ENCODE results near the gene NEK6.

The NEK6 gene

DNA sequence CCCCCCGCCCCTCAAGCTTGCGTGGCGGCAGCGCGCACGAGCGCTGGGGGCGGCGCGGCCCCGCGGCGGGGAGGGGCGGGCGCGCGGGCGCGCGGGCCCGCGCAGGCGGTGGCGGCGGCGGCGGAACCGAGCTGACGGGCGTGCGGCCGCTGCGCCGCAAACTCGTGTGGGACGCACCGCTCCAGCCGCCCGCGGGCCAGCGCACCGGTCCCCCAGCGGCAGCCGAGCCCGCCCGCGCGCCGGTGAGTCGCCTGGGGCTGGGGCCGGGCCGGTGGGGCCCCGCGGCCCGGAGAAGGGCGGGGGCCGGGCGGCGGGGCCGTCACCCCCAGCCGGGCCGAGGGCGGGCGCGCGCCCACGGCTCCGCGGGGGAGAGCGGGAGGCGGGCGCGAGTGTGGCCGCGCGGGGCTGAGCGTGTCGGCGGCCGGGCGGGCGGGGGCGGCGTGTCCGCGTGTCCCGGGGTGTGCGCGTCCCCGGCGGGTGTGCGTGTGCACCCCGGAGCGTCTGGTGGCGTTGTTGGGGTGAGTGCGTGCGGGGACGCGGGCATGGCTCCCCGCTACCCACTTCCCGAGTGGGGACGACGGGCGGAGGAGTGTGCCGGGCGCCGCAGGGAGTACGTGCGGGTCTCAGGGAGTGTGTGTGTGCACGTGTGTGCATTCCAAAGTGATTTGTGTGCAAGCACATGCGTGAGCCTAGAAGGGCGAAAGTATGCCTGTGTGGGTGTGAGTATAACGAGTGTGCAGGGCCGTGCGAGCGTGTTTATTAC lies at the start of gene NEK6:
Gene NEK6 (plus strand): TSS at position 106 of the 763 bp plus-strand sequence. CDS start 44,016 bp downstream, outside the sequence.
- peak; percentile 15 to 30 for DNase-seq (ENCODE audit: low read depth in 2 of 2)

DNA sequence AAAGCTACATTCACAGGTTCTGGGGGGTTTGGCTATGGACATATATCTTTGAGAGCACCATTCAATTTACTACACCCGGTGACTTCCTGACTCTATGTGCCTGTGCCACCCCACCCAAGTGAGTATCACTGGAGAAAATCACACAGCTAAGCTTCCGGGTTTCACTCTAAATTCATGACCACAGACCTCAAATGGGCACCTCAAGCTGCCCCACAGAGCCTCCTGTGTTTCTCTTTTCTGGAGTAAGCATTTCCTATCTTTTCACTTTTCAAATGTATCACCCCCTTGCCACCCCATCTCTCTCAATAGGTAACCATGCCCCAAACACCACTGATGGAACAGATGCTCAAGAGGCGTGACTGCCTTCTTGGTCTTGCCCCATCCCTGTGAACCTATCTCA lies 49.2 kb upstream of the NEK6 start:
- no peak for DNase-seq (ENCODE audit: low read depth in 2 of 2)

DNA sequence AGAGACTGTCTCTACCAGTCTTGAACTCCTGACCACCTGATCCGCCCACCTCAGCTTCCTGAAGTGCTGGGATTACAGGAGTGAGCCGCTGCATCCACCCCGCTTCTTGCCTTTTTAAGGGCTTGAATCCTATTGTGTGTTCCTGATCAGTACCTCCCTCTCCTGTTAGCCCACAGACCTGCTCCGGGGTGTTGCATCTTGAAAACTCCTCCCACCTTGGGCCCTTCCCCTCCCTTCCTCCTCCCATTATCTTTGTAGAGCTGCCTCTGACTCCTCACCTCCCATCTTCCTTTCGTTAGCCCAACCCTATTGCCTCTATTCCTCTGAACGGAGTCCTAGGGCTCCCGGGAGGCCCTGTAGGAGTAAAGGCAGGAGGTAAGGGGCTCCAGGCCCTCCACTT lies 48.5 kb upstream of the NEK6 start:
- no peak for DNase-seq (ENCODE audit: low read depth in 2 of 2)

DNA sequence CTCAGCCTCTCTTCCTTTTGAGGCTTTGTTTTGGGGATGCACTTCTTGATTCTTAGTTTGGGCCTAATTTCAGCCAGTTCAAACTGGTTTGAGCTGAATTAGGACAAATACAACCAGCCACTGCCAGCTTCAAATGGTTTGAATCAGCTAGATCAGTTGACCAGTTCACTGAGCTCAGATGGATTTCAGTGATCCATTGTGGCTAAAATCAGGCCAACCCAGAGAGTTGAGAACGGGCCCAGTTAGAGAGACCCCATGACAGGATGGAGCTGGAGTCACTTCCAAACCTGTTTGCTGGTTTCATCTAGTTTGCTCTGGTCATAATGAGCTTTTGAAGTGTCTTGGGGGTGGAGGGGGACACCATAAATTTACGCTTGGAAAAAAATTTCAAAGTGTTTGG lies 48.0 kb upstream of the NEK6 start:
- DNase-seq (ENCODE audit: low read depth in 2 of 2), result no peak

DNA sequence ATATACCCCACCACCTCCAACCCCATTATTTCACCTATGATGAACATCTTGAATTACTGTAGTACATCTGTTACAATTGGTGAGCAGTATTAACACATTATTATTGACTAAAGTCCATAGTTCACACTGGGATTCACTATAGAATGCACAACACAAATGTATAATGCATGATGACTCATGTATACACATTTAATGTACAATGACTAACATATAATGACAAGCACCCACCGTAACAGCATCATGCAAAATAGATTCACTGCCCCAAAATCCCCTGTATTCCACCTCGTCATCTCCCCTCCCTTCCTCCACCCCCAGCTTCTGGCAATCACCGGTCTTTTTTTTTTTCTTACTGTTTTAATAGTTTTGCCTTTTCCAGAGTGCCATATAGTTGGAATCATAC lies 47.1 kb upstream of the NEK6 start:
- peak in 1 of 2 donors; percentile 18 for DNase-seq (ENCODE audit: low read depth in 2 of 2)

DNA sequence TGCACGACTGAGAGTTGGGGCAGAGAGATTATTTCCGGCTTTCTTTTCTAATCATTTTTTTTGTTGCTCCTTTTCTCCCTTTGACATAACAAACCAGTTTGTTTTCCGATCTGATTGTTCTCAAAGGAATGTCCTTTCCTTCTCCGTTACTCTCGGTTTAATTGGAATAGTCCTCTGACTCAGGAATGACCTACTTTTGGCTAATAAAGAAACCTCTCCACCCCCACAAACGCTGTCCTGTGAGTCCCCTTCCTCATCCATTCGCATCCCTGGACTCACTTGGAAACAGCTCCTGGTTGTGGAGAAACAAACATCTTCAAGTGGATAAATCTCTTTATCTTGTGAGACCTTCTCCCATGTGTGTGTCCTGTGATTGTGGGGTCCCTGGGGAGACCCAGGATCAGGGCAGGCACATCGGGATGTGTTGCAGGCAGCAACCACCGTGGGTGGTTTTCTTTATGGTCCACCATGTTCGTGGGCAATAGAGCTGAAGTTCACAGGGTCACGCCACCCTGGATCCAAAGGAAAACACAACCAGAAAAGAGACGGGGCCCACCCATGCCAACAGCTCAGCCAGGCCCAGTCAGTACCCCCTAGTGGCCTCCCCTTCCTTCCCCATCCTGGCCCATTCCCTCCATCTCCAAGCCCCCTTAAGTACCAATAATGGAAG lies 45.2 kb upstream of the NEK6 start:
- DNase-seq (ENCODE audit: low read depth in 2 of 2), result no peak

DNA sequence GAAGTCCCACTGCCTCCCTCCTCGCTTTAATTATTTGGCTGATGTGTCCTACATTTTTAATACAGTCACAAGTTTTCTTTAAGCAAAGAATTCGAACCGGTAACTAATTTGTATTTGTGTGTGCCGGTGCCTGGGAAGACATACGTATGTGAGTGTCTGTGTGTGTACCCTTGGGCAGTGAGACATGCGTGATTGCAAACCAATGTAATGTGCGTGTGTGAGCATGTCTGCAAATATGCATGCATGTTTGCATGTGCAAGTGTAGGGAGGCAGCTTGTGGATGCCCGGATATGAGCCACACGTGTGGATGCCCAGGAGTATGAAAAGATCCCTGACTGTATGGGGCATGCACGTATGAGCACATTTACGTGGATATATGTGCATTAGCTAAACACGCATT lies 44.4 kb upstream of the NEK6 start:
- no peak for DNase-seq (ENCODE audit: low read depth in 2 of 2)

DNA sequence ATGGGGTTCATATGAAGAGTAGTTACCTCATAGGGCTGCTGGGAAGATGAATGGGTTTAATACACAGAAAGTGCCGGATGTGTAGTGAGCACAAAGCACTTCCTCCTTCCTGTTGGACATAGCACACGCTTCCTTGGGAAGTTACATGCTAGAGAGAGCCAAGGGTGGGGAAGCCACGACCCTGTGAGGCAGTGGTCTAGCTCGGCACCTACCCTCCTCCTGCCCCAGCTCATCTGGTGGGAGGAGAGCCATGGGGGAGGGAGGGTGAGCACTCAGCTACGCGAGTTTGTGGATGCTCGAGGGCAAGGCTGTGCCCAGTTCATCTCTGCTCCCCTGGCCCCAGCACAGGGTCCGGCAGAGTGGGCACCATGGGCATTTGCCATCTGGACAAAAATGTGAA lies 43.6 kb upstream of the NEK6 start:
- DNase-seq (ENCODE audit: low read depth in 2 of 2), result no peak

DNA sequence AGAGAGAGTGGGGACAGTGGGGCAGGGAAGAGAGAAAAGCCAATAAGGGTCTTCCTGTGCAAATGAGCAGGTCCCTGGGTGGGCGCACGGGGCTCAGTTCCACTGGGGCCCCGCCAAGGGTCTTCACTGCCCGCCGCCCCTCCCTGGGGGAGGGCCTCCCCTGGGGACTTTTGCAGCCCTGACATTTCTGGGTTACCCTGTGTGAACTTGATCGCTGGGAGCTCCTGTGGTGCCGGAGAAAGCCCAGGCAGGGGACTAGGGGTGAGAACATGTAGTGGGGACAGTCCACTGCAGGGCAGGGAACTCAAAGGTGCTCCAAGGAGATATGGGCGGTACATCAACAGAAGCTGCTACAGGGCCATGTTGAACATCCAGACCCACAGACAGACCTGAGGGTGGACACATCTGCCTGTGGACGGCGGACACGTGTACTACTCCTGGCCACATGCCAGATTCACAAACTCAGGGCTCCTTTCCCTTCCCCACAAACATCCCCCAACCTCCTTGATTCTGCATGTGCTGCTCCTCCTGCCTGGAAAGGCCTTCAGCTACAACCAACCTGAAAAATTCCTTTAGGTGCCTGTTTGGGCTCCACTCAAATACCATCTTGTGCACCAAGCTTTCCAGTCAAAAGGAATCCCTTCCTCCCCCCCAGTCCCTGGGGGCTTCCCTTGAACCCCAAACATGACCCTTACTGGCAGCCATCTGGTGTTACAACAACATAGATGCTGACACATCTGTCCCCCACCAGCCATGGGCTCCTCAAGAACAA lies 43.0 kb upstream of the NEK6 start:
- no peak for DNase-seq (ENCODE audit: low read depth in 2 of 2)

DNA sequence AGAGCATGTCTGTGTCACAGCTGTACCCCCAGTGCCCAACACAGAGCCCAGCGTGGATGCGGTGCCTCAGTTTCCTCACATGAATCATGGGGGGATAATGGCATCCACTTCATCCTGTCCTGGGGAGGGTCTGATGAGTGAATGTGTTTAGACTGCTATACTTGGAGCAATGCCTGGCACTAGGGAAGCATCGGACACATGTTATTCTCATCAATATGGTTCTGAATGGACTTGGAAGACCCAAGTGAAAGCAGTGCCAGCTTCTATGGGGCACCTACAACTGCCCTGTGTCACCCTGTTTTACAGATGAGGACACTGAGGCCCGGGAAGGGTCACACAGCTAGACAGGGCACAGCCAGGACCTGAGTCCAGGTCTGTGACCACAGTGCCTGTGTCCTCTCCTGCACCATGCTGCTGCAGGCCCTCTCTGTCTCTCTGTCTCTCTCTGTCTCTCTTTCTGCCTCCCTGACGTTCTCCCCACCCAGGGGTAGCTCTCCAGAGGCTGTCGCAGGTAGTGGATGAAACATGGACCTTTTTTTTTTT lies 42.3 kb upstream of the NEK6 start:
- DNase-seq (ENCODE audit: low read depth in 2 of 2), result no peak

DNA sequence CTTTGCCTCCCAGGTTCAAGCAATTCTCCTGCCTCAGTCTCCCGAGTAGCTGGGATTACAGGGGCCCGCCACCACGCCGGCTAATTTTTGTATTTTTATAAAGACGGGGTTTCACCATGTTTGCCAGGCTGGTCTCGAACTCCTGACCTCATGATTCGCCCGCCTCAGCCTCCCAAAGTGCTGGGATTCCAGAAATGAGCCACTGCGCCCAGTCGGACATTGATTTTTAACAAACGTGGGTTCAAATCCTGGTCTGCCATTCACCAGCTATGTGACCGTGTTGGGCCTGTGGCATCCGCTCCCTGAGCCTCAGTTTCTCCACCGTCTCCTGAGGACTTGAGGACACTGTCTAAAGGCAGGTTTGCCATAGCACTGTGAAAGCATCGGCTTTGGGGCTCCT lies 41.8 kb upstream of the NEK6 start:
- DNase-seq (ENCODE audit: low read depth in 2 of 2), result no peak

DNA sequence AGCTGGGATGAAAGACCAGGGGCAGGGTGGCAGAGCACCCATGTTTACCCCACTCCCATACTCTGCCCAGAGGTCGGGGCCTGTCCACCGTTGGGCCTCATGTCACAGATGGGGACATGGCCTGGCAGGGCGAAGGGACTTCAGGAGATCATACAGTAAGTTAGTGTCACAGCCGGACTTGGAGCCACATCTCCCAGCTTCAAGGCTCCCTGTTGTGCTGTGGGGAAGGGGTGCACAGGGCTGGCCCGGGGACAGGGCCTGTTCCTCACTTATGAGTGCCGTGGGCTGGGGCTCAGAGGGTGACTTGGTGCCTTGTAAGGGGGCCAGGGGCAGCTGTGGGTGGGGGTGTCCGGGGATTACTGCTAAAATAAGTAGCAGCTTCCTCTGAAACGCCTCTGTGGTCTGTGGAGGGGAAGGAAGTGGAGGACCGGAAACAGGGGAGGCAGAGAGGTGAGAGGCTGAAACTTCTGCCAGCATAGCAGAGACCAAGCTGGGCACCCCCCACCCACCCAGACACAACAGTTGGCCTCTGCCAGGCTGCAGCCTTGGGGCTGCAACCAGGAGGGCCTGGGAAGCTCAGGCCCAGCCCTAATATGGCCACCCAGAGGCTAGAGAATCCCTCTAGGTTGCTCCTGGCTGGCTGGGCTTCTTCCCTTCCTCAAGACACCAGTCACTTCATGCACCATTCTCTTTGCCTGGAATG lies 41.1 kb upstream of the NEK6 start:
- DNase-seq (ENCODE audit: low read depth in 2 of 2), result peak; percentile 37 to 38

DNA sequence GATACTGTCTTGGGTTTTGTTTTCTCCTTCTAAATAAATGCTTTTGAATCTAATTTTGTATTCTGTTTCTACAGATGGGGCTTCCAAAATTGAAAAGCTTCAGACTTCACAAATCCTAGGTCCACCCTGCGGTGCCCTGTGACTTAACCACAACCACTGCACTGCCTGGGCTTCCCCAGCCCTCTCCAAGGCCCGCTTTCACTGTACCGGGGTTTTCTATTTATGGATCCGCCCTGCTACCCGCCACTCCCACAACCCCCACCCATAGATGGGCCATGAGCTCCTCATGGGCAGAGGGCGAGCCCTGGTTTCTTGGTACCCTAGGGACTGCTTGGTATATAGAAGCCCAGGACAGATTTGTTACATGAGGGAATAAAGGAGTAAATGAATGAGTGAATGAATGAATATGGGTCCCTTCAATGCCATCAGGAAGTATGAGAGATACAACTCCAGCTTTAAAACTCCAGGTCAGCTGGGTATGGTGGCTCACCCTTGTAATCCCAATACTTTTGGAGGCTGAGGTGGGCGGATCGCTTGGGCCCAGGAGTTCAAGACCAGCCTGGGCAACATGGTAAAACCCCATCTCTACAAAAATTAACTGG lies 39.8 kb upstream of the NEK6 start:
- DNase-seq (ENCODE audit: low read depth in 2 of 2), result no peak

DNA sequence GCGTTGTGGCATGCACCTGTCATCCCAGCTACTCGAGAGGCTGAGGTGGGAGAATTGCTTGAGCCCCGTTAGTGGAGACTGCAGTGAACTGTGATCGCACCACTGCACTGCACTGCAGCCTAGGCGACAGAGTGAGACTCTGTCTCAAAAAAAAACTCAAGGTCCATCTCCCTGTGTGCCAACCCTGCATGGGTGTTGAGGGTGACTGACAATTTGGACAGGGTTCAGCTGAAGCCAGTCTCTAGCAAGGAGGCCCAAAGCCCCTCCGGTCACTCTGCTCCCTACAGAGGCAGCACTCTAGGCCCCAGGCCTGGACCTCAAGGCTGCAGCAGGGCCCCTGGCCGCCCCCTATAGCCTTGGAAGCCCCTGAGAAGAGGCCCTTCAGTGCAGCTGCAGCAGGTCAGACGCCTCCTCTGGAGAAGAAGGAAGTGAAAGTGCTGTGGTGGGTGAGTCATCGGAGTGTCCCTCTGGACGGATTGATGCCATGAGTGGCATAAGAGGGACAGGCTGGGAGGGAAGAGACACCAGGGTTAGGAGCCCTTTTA lies 39.2 kb upstream of the NEK6 start:
- DNase-seq (ENCODE audit: low read depth in 2 of 2), result no peak

DNA sequence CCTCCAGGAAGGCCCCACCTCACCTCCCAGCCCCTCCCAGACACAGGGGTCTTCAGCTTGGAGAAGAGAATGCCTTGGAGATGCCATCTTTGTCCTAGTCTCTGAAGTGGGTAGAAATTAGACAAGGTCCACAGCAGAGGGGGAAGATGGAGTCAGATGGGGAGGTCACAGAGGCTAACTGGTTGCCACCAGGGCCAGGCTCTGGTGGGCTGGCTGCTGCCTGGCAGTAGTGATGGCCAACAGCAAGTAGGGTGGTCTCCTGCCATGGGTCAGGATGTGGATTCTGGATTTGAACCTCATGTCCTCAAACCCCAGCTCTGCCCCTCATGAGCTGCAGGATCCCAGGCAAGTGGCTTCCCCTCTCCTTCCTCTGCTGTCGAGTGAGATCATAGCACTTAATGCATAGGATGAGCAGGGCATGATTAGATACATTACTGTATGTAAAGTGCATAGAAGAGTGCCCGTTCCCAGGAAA lies 38.7 kb upstream of the NEK6 start:
- no peak for DNase-seq (ENCODE audit: low read depth in 2 of 2)

DNA sequence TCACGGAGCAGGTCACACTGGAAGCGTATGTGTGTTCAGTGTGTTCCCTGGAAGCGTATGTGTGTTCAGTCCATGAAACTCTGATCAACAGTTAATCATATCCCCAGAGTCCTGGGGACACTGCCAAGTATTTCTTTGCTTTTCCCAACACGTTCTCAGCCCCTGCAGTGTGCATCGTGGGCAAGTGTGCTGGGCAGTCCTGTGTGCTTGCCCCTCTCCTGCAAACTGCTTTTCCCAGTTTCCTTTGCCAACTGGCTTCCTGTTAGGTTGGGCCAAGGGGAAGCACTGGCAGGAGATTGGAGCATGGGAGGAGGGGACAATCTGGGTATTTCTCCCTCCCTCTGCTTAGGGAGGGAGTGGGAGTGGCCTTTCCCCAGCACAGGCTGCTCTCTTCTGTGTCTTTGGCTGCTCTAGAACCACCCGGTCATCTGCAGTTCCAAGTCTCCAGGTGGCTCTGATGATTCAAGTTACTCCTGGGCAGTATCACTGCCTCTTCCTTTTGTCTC lies 36.8 kb upstream of the NEK6 start:
- DNase-seq (ENCODE audit: low read depth in 2 of 2), result no peak

DNA sequence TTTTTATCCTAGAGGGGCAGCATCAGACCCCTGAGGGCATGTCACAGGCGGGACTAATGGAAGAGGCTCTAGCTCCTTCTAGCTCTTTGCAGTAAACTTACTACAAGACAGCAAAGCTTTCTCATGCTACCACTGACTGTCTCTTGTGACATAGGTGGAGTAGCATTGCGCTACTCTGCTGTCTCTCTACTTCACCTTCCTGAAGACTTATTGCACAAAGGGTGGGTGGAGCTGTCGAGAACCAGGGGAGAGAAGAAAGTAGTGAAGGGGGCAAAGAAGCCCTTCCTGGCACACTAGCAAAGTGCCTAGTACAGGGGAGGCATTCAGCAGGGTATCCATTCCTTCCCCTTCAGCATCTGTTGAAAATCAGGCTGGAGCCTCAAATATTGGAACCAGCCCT lies 36.1 kb upstream of the NEK6 start:
- DNase-seq (ENCODE audit: low read depth in 2 of 2), result no peak

DNA sequence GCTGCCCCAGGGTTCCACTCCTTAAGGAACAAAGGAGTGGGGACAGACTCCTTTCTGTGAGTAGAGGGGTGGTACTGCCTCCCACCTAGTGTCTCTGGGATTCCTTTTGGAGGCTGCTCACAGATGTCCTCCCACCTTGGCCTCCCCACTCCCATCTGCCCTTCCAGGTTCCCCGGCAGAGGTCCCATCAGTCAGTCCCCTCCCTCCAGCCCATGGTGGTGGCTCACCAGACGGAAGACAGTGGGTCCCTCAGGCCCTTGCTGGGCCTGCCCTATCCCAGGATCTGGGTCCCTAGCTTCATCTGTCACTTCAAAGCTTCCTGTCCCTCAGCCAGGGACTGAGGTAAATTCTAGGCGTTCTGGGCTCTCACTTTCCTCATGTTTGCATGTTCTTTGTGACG lies 35.6 kb upstream of the NEK6 start:
- no peak for DNase-seq (ENCODE audit: low read depth in 2 of 2)

DNA sequence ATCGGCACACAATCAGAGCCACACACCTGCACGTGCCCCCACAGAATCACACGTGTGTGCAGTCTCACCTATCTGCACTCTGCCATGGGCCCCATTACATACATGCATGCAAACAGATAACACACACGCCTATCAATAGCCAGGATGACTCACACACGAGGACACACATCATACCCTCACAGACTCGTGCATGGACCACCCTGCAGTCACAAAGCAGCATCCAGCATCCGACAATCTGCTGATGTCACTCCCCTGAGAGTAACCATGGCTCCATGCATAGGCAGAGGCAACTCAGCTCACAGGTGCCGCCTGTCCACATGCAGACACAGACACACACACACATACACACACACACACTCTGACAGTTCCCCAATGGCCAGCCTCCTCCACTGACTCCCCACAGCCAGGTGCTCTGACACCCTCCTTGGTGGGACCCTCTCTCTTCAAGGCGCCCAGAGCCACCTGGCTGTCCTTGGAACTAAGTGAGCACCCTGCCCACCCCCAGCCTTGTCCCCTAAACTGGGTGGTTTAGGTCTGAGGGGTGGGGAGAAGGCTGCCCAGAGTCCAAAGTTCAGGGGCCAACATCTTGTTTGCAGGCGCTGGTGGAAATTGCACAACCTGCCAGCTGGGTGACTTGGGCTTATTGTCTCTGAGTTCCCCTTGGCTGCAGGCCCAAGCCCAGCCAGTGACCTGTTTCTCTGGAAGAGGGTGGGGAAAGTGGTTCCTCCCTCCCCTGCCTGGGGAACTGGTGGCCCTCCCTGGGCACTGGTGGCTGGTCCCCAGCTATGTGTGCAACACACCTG lies 34.6 kb upstream of the NEK6 start:
- DNase-seq (ENCODE audit: low read depth in 2 of 2), result no peak

DNA sequence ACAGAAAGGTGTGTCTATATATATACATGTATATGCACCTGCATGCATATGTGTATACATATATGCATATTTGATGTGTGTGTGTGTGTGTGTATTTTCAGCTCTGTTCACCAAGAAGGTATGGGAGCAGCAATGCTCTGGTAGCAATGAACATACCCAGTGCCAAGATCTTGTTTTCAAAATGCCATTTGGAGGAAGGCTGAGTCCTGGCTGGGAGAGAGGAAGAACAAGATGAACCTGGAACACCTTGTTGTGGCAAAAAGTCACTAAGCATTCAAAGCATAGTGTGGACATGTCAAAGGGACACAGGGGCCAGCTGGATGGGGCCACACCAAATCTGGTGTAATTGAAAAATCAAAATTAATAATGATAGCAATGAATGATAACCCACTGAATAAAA lies 31.8 kb upstream of the NEK6 start:
- no peak for DNase-seq (ENCODE audit: low read depth in 2 of 2)

All from stimulated activated CD4-positive, alpha-beta T cell treated with anti-CD3 and anti-CD28 coated beads, Interleukin-1b, Interleukin-23, amount 100 ng/mL, for 4 hours (primary cell).